Lower leg skin (tissue), 3 donors: ENCODE data around the gene TRIM6.

Experiments
- CTCF ChIP-seq, 3 donors: fragments of 450-650 bp; IDR thresholded peaks; one replicate each; pipeline ENCODE4 v1.5.1; 2016; ENCODE audit warnings: antibody characterized with exemption in 3 of 3, mild to moderate bottlenecking in 3 of 3, moderate library complexity in 2 of 3
- POLR2A ChIP-seq, 2 donors: fragments of 450-650 bp; IDR thresholded peaks; one replicate each; pipeline ENCODE4 v1.6.1; 2016 to 2017; ENCODE audit warnings: antibody characterized with exemption in 2 of 2, mild to moderate bottlenecking in 1 of 2, moderate library complexity in 1 of 2

GRCh38 chr11:5624489-5625279, 28.2 kb downstream of the TRIM6 start, which contains the start of gene TRIM34:
- no peak for TF ChIP-seq CTCF (IDR thresholded peaks at IDR 0.05)
- TF ChIP-seq POLR2A (IDR thresholded peaks at IDR 0.05): no peak
